SKM-1 (cell line): ENCODE measurements around the gene PTCH1.

Experiments used
- DNase-seq: peaks from one replicate; lab custom pipeline; 2025; ENCODE audit not compliant: unreplicated experiment; lab: John Stamatoyannopoulos, UW

PTCH1 gene

DNA sequence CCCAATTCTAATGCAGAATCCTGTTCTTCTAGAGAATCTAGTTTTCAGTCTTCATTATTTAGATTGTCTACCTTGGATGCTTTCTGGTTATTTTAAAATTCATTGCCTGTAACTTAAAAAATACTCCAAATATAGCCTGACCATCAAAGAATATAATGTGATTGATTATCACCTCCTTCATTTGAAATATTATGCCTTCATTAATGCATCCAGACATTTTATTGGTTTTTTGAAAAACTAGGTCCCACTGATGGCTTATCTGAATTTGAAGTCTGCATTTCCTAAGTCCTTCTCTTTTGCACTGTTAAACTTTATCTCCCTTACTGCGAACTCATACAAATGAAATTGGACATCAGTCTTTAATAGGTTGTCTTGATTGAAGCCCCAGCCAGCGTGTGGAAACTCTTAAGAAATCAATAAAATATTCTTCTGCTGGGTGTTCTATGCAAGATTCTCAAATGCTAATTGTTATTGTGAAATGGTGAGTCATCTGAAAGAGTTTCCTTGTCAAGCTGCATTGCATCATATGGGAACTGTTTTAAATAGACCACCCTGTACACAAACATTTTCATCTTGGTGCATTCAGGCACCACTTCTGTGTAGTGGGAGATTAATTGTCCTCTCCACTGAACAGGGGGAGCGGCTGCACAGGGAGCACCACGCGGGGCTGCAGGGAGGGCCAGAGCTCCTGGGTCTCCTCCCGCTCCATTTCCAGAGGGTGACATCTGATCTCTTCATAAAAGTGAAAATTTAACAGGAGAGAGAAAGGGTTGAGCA lies 106.9 kb downstream of the PTCH1 start:
- DNase-seq, result no peak

- no peak for DNase-seq
Observed at GRCh38 chr9:95407524-95407923, 109.2 kb downstream of the PTCH1 start.

GRCh38 chr9:95406121-95406520 lies 110.7 kb downstream of the PTCH1 start:
- no peak for DNase-seq

- DNase-seq, result no peak
Observed at GRCh38 chr9:95399261-95399660, 117.5 kb downstream of the PTCH1 start.
